NCI-H524 treated with DMSO at 0.1 percent for 48 hours (cell line): Measurements from ENCODE around the gene HOXC5.
A peak's percentile ranks its signal among the peaks of the same experiment; 100 is the strongest.

Experiments
- DNase-seq: peaks from one replicate; lab custom pipeline; 2025; lab: John Stamatoyannopoulos, UW

Gene HOXC5

DNA sequence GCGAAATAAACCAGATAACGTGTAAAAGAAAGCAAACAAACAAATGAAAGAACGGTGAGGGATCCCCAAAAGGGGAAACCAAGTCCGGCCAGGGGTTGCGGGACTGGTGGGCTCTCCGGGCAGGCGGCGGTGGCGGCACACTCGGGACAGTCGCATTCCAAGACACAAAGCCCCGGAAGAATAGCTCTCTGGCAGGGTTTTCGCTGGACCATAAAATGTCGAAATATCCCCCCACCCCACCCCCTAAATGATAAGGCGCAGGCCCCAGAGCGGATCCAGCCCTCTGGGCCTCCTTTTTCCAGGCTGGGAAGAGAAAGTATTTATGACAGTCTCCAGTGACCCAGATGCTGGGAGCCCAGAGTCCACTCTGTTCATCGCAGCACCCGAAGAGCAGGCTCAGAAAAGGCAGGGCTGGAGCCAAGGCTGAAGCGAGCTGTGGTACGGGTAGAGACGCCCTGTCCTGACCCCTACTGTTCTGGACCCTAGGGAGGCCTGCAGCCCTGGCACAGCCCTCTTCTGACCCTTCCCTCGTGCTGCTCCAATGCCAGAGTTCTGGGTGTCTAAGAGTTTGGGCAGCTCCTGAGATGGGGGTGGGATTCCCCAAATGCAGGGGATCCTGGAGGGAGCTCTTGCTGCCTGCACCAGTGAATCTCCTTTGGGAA lies 26.2 kb upstream of the HOXC5 start:
- no peak for DNase-seq

DNA sequence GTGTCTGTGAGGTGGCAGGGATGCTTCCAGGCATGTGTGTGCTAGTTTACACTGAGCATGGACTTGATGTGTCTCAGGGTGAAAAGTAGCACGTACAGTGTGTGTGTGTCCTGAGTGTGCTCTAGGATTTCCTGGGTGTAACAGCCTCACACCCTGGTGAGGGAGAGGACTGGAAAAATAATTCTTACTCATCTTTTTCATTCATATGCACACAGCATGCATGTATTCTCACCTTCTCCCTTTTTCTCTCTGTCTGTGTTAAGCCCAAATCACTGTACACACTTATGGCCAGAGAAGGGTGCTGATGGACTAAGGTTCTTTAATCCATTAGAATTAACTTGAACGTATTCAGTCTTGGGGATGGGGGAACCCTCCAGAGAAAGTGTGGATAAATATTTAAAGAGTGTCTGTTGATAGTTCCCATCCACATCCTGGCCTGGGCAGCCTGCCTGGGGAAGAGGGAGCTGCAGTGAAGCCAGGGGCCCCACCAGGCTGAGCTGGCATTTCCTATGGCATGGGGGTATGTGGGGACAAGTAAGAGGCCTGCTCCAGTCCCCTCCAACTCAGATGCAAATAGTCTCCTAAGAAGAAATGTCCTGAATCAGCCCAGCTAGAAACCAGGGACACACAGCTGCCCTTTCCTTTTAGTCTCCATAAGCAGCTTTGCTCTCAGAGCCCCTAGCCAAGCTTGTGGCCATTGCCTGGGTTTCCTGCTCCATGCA lies 25.2 kb upstream of the HOXC5 start:
- DNase-seq = no peak

DNA sequence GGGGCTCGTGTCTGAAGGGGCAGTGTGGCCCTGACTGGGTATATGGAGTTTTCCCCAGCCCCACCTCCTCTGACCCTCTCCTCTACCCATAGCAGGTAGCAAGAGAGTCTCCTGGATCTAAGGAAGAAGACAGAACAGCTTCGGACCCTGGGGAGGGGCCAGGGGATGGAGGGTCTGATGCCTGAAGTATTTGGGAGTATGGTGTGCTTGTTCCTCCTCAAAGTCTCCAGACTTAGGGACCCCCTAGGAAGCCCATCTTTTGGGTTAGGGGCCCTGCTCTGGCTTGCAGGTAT lies 24.6 kb upstream of the HOXC5 start:
- no peak for DNase-seq

DNA sequence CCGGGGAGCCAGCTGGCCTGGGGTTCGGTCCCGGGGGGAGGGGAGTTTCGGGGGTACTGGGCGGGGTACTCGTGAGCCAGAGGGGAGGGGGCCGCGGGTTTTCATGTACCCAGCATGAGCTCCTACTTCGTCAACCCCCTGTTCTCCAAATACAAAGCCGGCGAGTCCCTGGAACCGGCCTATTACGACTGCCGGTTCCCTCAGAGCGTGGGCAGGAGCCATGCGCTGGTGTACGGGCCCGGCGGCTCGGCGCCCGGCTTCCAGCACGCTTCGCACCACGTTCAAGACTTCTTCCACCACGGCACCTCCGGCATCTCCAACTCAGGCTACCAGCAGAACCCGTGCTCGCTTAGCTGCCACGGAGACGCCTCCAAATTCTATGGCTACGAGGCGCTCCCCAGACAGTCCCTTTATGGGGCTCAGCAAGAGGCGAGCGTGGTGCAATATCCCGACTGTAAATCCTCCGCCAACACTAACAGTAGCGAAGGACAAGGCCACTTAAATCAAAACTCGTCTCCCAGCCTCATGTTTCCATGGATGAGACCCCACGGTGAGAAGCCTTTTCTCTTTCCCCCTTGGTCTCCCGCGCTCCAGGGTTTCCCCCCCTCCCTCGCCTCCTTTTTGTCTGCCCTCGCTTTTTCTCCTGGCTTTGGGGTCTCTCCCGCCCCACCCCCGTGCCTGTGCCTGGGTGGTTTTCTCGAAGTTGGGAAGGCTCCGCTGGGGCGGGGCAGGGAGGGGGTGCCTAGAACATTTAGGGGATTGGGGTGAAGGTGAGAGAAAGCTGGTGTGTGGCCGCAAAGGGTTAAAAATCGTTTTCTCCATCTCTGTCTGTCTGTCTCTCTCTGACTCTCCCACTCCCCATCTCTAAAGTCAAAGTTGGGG lies 23.4 kb upstream of the HOXC5 start:
- DNase-seq = no peak

DNA sequence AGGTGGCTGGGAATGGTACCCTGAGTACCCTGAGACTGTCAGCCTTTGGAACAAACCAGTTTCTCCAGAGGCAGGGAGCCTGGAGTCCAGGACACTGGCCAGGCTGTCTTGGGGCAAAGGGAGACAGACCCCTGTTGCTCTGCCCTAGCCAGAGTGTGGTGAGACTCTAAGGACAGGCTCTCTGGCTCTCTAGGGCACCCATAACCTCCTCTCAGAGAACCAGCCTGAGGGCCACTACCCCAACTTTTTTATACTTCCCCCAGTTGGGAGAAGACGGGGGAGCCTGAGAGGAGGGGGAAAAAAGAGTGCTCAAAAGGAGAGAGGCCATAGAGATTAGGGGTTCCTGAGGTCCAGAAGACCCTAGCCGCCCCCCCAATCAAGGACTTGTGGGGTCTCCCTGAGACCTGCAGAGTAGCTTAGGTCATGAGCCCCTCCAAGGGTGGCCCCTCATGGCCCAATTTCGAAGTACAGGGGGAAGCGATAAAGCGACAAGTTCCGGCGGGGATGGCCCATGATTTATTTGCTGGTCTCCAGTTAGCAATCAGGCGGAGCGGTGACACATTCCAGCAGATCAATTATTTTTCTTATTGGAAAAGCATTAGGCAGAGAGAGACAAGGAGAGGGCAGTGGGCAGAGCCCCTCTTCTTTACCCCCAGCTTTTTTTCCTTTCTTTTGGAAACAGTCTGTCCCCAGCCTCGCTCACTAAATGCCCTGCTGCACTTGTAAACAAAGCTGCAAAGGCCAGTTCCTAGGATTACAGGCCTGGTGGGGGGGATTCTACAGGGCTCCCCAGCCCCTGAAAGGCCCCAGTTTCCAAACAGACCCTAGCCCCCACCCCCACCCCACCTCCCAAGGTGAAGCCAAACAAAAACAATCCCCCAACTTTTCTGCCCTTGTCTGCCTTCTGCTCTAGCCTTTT lies 22.5 kb upstream of the HOXC5 start:
- DNase-seq = no peak

DNA sequence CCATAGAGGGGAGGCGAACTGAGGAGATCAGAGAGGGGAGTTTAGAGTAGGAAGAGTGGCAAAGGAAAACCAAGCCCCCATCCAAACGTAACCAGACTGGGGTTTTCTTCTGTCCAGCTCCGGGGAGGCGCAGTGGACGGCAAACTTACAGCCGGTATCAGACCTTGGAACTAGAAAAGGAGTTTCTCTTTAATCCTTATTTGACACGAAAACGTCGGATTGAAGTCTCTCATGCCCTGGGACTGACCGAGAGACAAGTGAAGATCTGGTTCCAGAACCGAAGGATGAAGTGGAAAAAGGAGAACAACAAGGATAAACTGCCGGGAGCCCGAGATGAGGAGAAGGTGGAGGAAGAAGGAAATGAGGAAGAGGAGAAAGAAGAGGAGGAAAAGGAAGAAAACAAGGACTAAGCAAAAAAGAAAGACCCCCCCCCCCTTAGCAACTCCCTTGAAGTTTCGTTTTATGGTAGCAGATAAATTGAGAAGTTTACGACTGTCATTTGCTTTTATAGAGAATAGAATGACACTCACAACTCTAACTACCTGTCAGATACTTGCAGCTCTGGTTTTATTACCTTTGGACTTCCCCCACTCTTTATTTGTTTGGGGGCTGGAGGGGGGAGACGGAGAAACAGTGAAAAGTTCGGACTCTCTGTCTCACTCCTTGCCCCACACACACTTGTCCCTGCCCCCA lies 21.7 kb upstream of the HOXC5 start:
- no peak for DNase-seq

DNA sequence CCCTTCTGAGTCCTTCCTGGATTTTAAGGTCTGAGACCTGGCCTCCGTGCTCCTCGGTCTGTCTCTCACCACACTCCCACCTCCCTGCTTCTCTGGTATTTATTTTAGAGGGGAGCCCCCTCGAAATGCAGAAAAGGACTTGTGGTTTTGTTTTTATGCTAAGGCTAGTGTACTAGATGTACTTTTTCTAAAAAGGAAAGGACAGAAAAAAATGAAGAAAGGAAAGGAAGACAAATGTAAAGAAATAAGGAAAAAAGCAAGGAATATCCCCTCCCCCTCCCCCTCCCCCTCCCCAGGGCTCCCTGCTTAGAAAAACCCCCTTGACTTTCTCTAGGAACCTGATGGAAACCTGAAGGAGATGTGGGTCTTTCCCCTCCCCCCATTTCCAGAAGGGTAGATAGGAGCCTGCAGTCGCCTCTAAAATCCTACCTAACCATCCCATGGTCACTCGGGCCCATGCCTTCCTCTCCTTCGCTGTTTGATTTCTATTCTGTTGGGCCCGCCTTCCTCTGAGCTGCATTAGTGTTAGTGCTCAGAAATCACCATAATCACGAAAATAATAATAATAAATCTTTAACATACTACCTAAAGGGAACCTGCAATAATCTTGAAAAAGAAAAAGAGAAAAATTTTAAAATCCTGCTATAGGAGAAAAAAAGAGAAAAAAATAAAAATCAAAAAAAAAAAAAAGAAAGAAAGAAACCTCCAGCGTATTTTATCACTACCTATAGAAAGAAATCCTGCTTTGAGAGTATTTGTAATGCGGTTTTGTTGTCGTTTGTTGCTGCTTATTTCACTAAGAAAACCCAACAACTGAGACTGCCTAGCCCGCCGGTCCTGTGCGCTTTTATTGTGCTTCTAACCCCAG lies 21.0 kb upstream of the HOXC5 start:
- no peak for DNase-seq

DNA sequence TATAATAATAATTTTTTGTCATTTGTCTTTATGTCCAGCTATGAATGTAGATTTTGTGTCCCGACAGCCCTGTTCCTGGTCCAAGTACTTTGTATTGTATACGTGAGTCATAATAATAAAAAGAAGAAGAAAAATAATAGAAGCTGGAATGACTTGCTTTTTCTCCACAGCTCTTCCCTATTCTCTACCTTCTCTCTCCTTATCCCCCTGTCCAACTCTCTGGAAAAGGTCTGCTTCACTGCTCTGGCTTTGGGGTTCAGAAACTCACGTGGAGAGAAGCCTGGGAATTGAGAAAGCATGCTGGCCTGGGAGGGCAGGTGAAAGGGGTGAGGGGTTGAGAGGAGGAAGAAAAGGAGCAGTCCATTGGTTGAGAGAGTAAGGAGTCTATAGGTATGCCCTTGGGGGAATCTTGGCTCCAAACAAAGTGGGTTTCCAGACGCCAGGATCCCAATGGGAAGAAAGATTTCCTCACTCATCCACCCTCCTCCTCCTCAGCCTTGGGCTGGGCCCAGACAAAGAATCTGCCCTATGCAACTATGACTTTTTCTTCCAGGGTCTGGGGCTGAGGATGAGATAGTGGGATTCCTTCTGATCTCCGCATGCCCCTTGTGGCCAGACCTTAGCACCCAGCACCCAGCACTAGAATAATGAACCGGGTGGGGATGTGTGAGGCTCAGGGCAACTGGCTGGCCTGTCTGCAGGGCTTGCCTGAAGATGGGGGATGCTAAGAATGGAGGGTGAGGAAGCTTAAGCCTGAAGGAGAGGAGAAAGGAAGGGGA lies 20.0 kb upstream of the HOXC5 start:
- DNase-seq = no peak

DNA sequence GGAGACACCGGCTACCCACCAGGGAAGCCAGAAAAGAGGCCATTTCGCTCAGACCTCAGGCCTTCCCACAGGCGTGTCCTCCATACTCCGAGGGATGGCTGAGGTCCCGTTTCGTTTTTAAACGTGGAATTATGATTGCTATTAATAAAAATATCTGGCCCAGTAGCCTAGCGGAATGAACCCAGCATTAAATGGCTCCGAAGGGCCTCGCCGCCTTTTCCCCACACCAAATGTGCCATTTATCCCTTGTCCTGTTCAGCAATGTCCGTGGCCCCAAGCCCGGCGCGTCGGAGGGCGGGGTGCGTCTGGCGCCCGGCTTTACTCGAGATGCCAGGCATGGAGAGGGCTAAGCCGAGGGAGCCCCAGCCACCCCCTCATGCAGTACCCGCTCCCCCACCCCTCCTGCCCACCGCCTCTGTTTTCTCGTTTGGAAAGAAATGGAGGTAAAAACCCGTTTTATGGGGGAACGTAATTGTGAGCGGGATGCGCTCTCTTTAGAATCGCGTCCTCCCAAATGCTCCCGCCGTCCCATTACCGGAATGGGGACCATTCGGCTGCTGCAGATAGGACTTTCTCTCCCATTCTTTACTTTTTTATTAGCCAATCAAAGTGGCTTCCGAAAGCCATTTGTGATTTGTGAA lies 18.4 kb upstream of the HOXC5 start:
- no peak for DNase-seq

DNA sequence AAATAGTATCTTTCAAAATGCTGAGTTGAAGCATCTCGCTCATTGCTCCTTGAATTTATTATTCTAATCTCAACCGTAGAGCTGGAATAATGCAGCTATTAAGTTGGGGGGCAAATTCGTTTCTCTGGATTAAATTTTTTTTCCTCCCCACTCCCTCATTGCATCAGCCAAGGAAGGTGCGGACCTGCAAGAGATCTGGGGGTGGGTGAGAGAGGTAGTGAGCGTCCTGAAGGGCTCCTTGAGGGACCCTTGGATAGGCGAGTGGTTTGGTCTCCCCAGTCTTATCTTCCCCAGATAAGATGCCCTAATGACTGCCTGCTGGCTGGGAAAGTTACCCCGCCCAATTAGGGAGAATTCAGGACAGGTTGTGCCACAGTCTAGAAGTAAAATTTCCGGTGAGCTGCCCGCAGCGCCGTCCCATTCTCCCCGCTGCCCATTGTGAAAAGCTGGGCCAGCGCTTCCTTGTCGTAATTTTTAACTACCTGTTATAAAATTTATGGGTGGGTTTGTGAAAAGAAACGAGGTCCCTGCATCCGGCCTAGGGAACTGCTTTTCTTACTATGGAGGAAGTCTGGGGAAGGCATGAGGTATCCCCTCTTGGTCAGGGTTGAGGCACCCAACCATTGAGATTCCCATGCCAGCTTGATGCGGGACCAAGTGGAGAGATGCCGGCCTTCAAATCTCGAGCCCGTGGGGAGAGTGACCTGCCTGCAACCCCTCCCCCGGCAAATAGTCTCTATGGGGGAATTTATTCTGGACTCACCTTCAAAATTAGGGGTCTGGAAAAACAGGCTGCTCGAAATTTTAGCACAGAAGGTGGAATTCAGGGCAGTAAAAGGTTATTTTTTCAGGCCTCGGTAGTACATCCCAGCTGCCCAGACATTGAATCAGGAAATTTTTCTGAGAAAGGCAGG lies 17.6 kb upstream of the HOXC5 start:
- no peak for DNase-seq

DNA sequence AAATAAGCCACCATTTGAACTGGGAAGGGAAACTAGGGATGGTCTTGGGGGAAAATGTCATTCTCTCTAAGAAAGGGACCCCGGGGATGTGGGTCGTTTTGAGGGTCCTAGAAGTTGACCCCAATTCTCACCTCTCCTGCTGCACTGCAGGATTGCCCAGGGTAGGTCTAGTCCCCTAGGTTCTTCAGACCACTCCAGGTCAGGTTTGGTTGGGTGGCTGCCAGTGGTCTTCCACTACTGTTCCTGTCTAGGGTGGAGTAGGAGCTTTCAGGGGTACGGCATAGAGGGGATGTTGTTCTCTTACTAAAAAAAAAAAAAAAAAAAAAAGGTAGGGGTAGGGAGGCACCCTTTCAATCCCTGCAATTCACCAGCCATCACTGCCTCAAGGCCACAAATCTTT lies 16.8 kb upstream of the HOXC5 start:
- no peak for DNase-seq

DNA sequence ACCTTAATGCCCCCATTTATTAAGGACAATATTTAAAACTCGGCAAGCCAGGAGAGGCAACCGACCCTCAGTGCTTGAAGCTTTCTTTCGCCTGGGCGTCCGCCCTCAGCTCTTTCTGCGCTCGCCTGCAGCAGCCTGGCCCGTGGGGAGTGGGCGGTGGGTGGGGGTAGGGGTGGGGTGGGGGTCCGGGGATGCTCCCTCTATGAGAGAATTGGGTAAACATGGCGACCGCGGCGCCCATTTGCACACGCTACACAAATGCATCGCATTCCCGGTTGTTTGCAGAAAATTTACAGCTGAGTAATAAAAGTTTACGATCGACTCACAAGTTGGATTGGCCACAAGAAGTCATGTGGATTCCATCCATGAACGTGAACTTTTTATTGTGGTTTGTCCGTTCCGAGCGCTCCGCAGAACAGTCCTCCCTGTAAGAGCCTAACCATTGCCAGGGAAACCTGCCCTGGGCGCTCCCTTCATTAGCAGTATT lies 16.3 kb upstream of the HOXC5 start:
- DNase-seq = no peak

DNA sequence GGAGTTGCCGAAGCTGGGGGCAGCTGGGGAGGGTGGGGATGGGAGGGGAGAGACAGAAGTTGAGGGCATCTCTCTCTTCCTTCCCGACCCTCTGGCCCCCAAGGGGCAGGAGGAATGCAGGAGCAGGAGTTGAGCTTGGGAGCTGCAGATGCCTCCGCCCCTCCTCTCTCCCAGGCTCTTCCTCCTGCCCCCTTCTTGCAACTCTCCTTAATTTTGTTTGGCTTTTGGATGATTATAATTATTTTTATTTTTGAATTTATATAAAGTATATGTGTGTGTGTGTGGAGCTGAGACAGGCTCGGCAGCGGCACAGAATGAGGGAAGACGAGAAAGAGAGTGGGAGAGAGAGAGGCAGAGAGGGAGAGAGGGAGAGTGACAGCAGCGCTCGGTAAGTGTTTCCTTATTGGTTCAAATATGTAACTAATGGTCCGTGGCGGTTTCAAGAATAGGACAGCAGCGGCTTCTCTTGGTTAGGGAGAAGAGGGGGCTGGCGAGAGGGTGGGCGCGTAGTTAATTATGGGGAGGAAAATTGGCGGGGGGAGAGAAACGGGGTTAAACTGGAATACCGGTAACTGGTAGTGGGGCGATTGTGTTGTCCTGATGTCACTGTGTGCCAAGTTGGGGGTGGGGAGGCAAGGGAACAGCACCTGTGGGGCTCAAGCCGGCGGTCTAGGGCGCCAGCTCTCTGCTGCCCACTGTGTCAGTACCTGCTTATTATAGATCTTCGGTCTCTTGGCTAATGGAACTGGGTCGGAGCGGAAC lies 15.6 kb upstream of the HOXC5 start:
- peak; percentile 52 for DNase-seq

DNA sequence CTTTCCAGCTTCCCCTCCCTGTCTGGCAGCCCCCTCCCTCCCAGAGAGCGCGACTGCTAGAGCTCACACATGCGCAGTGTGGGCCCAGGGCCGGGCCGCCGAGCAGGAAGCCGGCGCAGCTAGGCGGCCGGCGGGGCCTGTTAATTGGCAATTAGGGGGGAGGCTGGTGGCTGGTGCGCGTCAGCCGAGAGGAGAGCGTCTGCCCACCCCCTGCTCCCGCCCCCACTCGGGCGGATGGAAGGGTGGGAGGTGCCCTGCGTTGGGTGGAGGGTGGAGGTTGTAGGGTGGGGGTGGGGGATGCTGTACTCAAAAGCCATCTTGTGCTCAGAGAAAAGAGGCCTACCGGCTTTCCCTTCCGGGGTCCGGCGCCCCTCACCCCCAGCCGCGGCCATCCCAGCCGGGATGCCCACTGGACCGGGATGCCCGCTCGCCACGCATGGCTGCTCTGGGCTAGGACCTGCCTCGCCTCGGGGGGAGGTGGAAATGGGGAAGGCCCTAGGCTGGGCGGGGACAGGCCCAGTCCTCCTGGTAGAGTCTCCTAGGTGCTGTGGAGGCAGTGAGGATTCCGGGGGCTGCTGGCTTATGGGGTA lies 14.9 kb upstream of the HOXC5 start:
- DNase-seq = peak; percentile 56

DNA sequence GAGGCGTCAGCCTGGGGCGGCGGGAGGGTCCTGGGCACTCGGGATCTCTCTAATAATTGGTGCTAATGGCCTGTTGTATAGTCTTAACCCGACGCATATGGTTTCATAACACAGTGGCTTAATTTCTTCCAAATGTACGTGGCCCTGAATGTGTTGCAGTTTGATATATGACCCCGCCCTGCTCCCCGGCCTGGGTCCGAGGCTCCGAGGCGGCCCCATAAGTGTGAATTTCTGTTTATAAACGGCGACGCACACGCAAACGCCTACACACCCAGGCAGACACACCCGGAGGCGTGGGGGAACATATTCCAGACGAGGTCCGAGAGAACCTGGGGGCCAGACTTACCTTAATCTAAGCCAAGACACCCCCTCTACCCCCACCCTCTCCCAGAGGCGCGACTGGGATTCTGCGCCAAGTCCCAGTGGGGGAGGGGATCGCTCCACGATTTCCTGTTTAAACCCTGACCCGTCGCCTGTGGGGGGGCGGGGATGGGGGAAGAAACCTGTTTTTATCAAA lies 14.3 kb upstream of the HOXC5 start:
- no peak for DNase-seq

DNA sequence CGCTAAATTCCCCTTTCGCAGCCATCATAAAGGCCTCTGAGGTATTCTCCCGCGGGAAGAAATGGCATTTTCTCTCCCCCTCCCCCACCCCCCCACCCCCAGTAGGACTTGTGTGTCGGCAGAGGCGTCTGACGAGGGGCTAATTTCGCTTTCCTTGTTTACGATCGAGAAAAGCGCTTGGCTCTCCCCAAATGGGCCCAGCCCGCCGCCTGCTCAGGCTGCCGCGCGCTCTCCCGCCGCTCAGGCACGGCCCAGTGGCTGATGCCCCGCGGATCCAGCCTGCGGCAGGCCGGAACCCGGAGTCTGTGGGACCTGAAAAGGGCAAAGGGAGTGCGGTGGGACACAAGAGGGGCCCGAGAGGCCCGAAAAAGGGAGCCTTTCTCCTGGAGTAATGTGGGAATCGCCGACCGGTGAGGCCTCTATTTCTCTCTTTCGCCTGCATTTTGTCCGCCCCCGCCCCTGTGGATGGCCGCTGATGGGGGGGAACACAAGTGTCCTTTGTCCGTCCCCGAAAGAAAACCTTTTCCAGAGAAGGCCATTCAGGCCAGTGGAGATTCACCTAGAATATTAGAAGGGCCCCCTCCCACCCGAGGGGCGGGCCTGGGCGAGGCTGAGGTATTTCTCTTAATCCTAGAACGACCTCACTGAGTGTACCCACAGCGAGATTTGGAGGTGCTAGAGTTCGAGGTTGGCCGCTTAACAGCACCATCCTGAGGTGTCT lies 13.6 kb upstream of the HOXC5 start:
- DNase-seq = no peak
